CD4-positive, alpha-beta T cell treated with Interleukin-15 for 4 hours (primary cell): ENCODE data around the gene POC1A.
"Not testable (repeated sequence)": the region's sequence is repeated elsewhere in the genome, so short reads cannot be mapped to it uniquely, and the experiment has no call there.

Experiments
- DNase-seq: peaks from one replicate; pipeline ENCODE4 v3.0.0-alpha.2; 2020; ENCODE audit warnings: low spot score

Gene POC1A

GRCh38 chr3:52183786-52184445 lies 29.7 kb upstream of the POC1A start:
- no peak for DNase-seq

- DNase-seq: no peak
These were observed 28.5 kb upstream of the POC1A start for GRCh38 chr3:52182691-52183090.

- DNase-seq: no peak
These were observed 28.0 kb upstream of the POC1A start for GRCh38 chr3:52182196-52182595.

GRCh38 chr3:52181543-52181942 lies 27.3 kb upstream of the POC1A start:
- DNase-seq: no peak

GRCh38 chr3:52178537-52178936 lies 24.3 kb upstream of the POC1A start:
- no peak for DNase-seq

- DNase-seq: not testable (repeated sequence)
These were observed 23.9 kb upstream of the POC1A start for GRCh38 chr3:52178126-52178525.

- DNase-seq: no peak
These were observed 23.4 kb upstream of the POC1A start for GRCh38 chr3:52177701-52178042.

- DNase-seq: no peak
These were observed 22.9 kb upstream of the POC1A start for GRCh38 chr3:52176951-52177700.

- no peak for DNase-seq
These were observed 22.0 kb upstream of the POC1A start for GRCh38 chr3:52176180-52176752.

GRCh38 chr3:52175416-52176179 lies 21.4 kb upstream of the POC1A start:
- DNase-seq: no peak

- no peak for DNase-seq
These were observed 20.7 kb upstream of the POC1A start for GRCh38 chr3:52174896-52175295.

- DNase-seq: no peak
These were observed 18.9 kb upstream of the POC1A start for GRCh38 chr3:52173101-52173500.

GRCh38 chr3:52172262-52172757 lies 18.1 kb upstream of the POC1A start:
- DNase-seq: no peak

- DNase-seq: no peak
These were observed 17.5 kb upstream of the POC1A start for GRCh38 chr3:52171514-52172261.

- DNase-seq: not testable (repeated sequence)
These were observed 16.0 kb upstream of the POC1A start for GRCh38 chr3:52170217-52170616.

- no peak for DNase-seq
These were observed 13.0 kb upstream of the POC1A start for GRCh38 chr3:52167240-52167639.

- DNase-seq: no peak
These were observed 8.1 kb upstream of the POC1A start for GRCh38 chr3:52162250-52162872.

- no peak for DNase-seq
These were observed 5.3 kb upstream of the POC1A start for GRCh38 chr3:52159503-52159902.

- no peak for DNase-seq
These were observed 1.7 kb upstream of the POC1A start for GRCh38 chr3:52155912-52156311.

GRCh38 chr3:52153389-52154096 lies 680 bp downstream of the POC1A start:
- no peak for DNase-seq

- not testable (repeated sequence) for DNase-seq
These were observed 2.2 kb downstream of the POC1A start for GRCh38 chr3:52151991-52152390.
